HG02852 (cell line): Measurements from ENCODE around the gene ANGPTL2.
"Not testable (repeated sequence)": the region's sequence is repeated elsewhere in the genome, so short reads cannot be mapped to it uniquely, and the experiment has no call there.

Experiments
- ATAC-seq: cut with Tn5 transposase; IDR thresholded peaks from one replicate; pipeline ENCODE4 v1.9.1; 2021; ENCODE audit warnings: mild to moderate bottlenecking, moderate library complexity; ENCODE audit not compliant: unreplicated experiment

ANGPTL2 gene, protein sequence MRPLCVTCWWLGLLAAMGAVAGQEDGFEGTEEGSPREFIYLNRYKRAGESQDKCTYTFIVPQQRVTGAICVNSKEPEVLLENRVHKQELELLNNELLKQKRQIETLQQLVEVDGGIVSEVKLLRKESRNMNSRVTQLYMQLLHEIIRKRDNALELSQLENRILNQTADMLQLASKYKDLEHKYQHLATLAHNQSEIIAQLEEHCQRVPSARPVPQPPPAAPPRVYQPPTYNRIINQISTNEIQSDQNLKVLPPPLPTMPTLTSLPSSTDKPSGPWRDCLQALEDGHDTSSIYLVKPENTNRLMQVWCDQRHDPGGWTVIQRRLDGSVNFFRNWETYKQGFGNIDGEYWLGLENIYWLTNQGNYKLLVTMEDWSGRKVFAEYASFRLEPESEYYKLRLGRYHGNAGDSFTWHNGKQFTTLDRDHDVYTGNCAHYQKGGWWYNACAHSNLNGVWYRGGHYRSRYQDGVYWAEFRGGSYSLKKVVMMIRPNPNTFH

DNA sequence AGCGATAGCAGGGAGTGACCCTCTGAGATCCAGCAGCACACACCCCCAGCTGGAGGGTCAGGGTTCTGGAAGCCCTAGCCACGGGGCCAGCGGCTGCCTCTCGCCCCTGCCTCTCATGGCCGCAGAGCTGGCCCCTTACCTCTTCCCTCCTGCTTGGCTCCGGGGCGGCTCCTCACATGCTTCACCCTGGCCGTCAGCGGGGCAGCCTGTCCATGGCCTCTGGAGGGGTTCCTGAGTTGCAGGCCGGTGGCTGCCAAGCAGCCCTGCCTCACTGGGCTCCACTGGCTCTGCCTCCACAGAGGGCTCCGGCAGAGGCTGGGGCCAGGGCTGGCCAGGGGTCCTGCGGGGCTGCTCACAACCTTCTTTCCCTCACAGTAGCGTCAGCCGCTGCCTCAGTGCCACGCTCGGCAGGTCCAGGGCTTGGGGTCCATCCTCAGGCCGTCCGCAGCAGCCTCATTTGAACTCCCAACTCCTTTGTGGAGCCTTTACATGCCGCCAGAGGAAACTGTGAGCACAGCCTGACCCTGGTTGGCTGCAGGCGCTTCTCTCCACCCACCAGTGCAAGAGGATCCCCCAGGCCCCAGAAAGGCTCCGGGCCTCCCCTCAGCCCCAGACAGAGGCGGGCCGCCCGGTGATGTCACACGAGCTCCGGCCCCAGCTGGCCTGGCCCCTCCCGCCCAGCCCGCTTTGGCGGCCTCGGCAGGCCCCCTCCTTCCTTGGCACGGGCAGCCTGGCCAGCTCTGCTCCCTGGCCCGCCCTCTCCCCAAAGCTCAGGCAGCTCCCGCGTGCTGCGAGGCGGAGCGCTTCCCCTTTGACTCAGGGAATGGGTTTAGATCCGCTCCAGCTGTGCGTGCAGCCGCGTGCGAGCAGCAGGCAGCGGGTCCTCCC lies at the start of gene ANGPTL2:
ANGPTL2 (minus strand) TSS at position 460 of the 888 bp plus-strand sequence. CDS start 13,904 bp downstream, outside the sequence.
- ATAC-seq, result no peak

DNA sequence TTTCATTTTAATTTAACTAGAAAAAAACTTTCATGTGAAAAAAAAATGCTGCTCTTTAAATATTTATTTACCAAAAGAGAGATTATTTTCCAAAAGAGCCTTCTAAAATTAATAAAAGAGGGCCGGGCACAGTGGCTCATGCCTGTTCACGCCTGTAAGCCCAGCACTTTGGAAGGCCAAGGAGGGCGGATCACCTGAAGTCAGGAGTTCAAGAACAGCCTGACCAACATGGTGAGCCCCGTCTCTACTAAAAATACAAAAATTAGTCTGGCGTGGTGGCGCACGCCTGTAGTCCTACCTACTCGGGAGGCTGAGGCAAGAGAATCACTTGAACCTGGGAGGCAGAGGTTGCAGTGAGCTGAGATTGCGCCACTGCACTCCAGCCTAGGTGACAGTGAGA lies 48.9 kb upstream of the ANGPTL2 start:
- not testable (repeated sequence) for ATAC-seq

DNA sequence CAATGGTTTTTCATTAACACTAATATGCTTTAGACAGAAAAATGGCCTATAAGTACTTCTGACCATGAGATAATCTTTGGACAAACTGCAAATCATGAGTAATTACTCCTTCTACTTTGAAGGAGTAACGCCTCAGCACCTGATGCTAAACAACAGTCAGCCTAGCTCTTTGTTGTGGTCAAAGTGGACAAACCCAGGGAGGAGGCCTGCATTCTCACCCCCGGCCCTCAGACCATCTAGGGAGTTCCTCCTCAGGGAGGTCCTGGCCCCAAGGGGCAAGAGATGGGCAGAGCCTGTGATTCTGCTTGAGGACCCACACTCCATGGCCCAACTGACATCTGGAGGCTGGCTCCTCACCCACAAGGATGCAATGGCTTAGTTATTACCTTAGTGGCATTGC lies 48.2 kb upstream of the ANGPTL2 start:
- ATAC-seq, result no peak

DNA sequence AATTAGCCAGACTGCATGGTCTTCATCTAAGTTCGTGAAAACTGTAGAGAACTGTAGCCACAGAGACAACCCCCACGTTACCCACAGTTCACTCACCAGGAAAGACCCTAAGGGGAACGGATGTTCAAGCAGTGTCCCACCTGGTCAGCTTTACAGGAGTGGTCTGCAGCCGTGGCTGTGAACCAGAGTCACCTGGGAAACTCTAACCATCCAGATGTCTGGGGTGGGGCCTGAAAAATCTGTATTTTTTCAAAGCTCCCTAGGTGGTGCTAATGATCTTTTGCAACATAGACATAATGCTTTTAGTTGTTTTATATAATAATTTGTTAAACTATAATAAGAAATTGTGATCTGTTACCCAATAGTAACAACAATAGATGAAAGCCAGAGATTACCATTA lies 47.7 kb upstream of the ANGPTL2 start:
- ATAC-seq, result no peak

DNA sequence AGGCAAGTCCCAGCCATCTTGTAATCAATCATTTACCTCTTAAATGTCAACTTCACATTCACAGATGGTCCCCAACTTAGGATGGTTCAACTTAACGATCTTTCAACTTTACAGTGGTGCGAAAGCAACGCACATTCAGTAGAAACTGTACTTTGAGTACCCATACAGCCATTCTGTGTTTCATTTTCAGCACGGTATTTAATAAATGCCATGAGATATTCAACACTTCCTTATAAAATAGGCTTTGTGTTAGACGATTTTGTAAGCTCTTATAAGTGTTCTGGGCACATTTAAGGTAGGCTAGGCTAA lies 47.1 kb upstream of the ANGPTL2 start:
- ATAC-seq, result no peak

DNA sequence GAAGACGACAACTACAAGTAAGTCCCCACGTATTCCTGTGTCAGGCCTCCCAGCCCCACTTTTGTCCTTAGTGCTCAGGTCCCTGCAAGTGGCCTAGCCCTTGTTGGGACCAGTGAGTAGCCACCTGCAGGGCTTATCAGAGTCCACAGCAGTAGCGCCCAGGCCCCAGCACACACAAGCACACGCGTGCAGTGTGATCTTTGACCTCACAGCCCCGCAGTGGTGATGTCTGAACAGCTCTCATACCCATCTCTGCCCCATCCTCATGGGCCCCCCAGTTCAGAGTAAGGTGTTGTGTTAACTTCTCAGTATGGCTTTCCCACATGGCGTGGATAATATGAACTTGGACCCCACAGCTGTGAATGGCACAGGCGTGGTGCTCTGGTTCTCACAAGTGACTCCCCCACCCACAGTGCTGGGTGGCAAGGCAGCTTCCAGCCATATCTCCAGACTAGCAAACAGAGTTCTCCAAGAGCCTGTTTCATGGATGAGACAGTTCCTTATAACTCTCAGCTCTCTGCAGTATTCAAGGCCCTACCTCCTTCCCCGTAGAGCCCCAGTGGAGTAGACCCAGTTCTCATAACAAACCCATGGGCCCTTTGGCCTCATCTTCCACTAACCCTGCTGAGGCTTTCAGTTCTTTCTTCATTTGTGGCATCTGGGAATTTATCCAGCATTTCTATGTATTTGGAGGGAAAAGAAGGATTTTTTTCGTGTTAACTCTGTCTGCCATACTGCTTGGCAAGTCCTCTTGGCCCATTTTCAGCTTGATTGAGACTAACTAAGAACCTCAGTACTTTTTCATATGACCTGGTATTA lies 46.5 kb upstream of the ANGPTL2 start:
- no peak for ATAC-seq

DNA sequence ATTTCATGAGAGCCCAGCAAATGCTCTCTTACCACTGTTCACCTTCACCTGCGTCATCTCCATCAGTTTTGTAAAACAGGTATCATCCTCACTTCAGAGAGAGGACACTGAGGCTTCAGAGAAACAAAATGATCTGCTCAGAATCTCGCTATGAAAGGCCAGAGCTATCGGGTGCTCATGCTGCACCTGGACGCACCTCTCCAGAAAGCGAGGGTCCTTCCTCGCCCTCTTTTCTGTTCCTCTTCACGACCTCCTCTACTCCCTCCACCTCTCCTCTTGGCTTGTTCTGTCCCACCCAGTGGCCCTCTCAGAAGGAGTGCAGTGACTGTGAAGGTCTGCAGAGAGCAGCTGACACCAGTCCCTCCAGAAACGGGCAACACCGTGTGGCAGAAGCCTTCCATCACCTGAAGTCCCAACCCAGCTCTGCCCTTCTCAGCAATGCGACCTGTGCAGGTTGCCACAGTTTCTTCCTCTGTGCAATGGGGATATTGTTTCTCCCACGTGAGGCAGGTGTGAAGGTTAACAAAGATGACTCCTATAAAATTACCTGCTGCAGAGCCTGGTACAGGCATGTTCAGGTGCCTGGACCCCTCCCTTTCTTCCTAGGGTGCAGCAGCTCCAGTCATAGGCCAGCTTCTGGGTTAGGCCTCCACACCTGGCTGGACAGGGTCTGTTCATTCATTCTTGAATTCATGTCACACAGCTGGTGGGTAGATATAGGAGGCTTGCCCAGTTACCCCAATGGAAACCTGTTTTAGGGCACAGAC lies 45.3 kb upstream of the ANGPTL2 start:
- ATAC-seq, result no peak

DNA sequence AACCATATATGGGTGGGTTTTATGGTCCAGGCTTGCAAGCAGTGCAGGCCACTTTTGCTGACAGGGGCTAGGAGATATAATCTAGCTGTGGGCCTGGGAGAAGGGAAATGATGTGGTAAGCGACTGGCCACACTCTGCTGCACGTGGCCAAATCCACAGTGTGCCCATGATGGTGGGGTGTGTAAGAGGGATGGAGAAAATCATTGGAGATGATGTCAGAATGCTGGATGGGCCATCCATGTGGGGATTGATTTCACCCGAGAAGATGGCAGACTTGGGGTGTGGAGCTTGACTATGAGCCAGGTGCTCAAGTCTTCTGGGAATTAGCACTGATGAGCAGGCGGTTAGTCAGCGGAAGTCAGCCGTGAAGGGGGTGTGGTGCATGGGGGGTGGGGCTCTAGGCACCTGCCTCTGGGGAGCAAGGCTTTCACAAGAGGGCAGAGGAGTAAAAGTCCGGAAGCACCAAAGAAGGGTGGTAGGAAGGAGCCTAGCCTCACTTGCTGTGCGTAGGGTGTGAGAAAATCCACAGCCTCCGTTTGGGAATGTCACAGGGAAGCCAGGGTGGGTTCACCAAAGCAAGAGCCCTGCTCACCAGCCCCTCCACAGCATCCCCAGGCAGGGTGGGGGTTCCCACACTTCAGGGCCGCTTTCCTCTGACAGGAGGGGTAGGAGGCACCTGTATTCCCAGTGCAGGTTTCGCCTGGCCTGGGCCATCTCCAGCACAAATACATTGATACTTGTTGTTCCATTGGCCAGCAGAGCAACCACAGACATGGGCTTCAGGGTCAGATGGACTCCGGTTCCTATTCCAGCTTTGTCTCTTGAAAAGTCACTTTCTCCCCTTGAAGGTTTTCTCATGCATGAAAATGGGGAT lies 44.5 kb upstream of the ANGPTL2 start:
- peak; percentile 51 for ATAC-seq

DNA sequence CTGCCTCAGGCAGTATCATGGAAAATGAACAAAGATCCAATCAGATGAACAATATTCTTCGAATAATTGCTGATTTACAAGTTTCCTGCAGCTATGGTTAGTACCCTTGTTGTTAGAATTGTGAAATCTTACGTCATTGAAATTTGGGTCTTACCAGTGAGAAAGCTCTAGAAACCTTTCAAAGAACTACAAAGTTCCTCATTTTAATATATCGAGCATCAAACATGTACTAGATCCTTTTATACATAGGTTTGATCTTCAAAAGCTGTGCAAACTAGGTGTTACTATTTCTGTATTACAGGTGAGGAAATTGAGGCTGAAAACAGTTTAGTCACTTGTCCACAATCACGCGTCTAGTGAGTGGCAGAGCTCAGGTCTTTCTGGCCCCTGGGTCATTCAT lies 43.7 kb upstream of the ANGPTL2 start:
- ATAC-seq, result no peak

DNA sequence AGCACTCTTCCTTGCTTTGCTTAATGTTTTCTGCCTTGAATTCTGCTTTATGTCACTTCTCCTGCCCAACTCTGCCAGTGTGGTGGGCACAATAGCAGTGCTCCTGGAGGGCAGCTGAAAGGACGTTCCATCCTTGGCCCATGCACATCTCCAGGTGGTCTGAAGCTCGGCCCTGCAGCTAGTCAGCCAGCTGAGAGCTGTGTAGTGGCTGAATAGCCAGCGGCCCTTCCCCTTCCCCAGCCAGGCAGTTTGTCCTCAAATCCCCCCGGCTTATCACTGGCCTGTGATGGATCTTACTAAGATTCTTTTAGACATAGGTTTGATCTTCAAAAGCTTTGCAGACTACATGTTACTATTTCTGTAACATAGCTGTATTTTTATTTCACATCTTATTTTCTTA lies 42.7 kb upstream of the ANGPTL2 start:
- no peak for ATAC-seq

DNA sequence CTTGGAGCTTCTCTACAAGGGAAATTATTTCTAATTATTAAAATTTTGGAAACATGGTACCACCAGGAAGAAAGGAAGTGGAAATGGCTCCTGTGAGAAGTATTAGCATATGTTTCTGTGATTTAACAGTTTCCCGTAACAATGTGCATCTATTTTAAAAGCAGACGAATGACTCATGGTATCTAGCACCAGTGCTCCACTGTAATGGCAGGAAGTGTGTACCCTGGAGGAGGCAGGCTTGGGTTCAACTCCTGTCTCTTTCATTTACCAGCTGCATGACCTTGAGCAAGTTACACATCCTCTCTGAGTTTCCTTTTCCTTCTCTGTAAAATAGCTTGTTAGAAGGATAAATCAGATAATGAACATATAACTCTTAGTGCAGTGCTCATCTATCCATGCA lies 41.0 kb upstream of the ANGPTL2 start:
- ATAC-seq, result no peak

DNA sequence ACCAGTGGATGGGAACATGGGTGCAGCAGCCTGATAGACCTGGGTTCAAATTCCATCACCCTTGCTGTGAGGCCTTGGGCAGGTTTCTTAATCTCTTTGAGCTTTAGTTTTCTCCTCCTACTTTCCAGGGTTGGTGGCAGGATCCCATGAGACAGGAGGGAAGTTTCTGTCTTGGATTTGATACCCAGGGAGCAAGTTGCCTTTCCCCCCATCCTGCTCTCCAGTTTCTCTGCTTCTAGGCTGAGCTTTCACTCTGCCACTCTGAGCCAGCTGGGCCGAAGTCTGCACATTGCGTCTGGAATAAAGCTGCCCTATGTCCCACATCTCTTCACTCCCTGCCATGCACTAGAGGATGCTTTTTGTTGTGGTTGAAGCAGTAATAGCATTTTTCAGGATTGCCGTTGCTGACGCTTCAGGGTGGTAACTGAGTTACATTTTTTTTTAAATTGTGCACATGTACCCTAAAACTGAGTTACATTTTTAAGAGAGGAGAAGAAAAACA lies 40.5 kb upstream of the ANGPTL2 start:
- no peak for ATAC-seq

DNA sequence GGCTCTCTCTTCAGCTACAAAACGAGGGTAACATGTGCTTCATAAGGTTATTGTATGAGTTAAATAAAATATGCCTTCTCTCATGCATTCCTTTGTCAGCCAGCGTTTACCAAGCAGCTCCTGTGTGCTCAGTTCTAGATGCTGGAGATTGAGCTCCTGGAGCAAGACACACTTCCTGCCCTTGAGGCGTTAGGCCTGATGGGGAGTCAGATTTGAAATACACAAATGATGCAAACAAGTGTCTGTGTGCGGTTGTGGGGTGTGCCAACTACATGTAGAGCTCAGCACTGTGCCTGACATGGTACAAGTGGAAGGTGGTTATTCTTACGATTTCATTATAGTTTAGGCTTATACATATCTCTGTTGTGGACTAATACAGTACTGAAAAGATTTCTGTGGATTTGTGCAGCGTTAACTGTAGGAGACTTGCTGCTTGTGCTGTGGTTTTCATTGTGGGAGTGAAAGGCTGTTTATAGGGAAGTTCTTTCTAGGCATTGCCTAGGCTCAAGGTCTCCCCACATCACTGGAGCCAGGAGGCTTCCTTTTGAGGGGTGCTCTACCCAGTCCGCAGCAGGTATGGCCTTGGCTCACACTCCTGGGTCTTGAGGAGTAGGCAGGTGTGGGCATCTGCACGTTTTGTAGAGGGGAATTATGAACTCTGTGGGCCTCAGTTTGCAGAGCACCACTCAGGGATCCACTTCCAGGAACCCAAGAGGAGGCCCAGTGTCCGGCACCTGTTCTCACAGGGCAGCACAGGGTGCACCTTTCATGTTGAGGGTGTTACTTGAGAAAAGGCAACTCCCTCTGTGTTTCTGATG lies 39.8 kb upstream of the ANGPTL2 start:
- ATAC-seq, result no peak

DNA sequence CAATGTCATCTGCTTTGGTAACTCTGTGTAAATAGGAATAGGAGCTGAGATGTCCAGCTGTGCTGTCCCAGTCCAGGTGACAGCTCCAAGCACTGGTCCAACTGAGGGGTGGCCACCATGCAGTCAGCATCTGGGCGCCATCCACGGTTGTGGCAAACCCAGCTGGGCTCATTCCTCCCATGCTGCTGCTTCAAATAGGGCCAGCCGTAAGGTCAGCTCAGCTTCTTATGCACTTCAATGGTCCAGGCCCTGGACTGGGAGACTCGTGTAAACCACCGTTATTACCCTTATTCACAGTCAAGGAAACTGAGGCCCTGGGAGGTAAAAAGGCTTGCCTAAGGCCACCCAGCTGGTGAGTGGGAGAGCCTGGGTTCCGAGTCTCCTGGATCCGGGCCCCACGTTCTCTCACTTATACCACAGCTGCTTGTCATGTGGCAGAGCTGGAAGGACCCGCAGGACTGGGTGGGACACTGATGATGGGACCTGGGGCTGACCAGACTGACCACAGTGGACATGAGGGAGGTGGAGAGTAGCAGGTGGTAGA lies 38.7 kb upstream of the ANGPTL2 start:
- no peak for ATAC-seq

DNA sequence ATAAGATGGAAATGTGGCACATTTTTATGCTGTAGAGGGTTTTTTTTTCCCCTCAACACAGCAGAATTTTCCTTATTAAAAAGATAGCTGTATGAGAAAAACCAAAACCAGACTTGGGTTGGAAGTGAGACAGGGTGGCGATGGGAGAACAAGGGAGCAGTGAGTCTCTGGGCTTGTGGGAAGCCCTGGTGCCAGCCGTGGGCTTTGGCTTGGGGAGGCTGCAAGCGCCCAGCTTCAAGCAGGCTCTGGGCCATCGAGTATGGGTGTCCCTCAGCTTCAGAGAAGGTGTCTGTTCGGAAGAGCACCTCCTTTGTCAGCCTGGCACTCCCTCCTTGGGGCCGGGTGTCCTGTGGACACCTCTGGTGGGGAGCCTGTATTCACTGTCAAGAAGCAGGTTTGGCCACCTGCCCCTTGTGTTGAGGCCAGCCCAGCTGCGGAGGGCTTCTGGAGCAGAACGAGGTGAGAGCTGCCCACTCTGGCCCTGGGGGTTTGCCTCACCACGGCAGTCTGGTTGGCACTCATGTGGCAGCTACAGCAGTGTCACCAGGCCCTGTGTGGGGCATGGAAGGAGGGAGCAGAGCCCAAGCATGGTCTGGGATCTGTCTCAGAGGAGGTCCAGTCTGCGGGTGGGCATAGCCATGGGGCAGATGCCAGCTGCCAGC lies 37.6 kb upstream of the ANGPTL2 start:
- no peak for ATAC-seq

DNA sequence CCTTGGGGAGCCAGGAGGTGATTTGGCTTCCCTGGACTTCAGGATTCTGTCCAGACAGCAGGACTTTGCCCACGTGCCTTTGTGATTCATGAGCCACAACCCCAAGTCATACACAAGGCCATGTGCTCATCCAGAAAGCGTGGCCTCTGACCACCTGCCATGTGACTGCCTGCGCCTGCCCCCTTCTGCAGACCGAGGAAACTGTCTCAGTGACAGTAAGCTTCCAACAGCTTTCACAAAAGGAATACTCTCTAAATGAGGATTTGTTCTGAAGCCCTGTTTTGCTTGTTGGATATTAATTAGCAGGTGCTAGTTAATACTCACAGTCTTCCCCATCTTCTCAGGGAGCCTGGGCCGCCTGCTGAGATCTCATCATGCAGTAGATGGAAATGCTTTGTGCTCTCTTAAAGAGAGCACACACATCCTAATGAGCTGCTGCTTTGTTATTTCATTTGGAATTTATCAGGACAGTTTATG lies 36.9 kb upstream of the ANGPTL2 start:
- no peak for ATAC-seq

DNA sequence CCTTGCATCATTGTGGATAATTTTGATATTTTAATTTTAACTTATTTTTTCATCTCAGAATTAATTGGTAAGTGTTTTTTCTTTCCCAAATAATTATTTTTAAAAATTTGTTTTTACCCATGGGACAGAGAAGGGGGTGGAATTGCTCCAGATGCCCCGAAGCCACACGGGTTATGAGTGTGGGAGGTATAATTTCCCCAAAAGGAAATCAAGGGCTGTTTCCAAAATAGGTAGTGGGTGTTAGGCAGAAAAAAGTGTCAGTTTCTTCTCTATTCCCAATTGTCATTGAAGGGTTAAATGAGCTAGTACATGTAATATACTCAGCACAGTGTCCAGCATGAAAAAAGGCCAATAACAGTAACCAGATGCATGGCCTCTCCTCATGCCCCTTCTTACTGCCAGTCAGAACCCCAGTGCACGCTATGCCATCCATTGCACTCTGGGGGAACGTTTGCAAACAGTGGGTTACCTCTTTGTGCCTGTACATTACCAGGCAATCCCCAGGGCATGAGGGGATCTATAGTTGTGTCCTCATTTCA lies 36.4 kb upstream of the ANGPTL2 start:
- no peak for ATAC-seq
